ENCODE data around the gene TEKT2. TPM values are rescaled to one million over a fixed set of nuclear protein-coding genes. Genes with fewer than 3 reads are reported as not detected.

TEKT2 gene
- total RNA-seq, 1 experiment from 2014 or later: not detected

- DNase-seq (ENCODE audit: low read depth): no peak
Observed at GRCh38 chr1:36087233-36088123, 3.6 kb downstream of the TEKT2 start.

GRCh38 chr1:36088265-36088576 lies 4.3 kb downstream of the TEKT2 start:
- no peak for DNase-seq (ENCODE audit: low read depth)

GRCh38 chr1:36088577-36089392 lies 4.9 kb downstream of the TEKT2 start, which contains the start of gene ADPRS:
ADPRS (plus strand) TSS chr1:36088892; CDS start chr1:36088905, 13 bp downstream.
- peak; percentile 84 for DNase-seq (ENCODE audit: low read depth)

GRCh38 chr1:36089393-36090121 lies 5.7 kb downstream of the TEKT2 start:
- DNase-seq (ENCODE audit: low read depth): peak; percentile 37

- DNase-seq (ENCODE audit: low read depth): no peak
Observed at GRCh38 chr1:36091141-36091540, 7.2 kb downstream of the TEKT2 start.

GRCh38 chr1:36091698-36092097 lies 7.8 kb downstream of the TEKT2 start:
- no peak for DNase-seq (ENCODE audit: low read depth)

- DNase-seq (ENCODE audit: low read depth): no peak
Observed at GRCh38 chr1:36092166-36092797, 8.4 kb downstream of the TEKT2 start.

- no peak for DNase-seq (ENCODE audit: low read depth)
Observed at GRCh38 chr1:36092798-36093185, 8.9 kb downstream of the TEKT2 start.

DNA sequence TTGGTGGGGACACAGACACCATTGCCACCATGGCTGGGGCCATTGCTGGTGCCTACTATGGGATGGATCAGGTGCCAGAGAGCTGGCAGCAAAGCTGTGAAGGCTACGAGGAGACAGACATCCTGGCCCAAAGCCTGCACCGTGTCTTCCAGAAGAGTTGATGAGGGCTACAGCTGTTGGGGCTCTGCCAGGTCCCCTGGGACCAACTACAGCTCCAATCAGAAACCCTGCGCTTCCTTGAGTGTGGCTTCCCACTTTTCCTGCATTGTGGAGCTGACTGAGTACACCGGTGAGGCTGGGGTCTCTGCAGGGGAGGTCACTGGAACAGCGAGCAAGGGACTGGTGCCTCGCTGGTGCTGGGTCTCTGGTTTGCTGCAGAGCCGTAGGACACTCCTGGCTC lies 9.3 kb downstream of the TEKT2 start:
- DNase-seq (ENCODE audit: low read depth): no peak

DNA sequence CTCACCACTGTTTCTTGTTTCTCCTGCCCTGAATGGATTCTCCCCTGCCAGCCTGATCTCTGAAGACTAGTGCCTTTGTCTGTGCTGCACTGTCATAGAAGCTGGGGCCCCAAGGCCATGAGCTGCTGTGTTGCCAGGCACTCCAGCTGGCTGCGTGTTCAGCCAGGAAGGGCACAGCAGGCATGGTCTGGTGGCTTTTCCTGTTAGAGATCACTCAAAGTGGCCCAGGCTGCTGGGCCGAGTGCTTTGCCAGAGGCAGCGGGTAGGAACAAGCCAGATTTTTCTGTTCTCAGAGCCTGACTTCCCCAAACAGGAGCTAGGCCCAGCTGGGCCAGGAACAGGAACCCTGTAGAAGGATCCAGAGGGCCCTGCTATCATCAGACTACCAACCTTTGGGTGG lies 10.0 kb downstream of the TEKT2 start:
- DNase-seq (ENCODE audit: low read depth): no peak

- no peak for DNase-seq (ENCODE audit: low read depth)
Observed at GRCh38 chr1:36094621-36095061, 10.7 kb downstream of the TEKT2 start.

DNA sequence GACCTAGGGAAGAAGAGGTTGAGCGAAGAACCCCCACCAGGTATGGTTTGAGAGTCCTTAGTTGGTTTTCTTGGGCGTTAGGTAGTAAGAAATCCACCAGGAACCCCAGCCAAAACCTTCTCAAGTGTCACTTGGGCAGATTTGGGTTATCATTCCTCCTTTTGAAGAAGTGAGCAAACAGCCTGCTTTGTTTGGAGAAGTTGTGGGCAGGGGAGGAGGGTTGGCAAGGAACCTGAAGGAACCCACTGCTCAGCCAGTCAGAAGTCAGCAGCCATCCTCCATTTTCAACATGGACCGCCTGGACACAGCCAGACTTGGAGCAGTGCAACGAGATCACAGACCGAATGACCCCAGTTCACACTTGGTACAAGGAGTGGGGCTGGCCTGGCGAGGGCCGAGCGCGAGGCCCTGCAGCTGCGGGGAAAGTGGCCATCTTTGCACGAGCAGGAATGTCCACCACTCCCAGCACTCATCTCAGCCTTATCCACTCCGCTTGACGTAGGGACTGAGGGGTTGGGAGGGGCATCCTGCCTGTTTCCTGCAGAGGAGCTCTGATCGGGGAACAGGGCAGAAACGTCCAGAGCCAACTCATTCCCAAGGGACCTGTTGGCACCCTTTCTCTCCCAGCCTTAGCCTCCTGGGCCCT lies 12.0 kb downstream of the TEKT2 start:
- no peak for DNase-seq (ENCODE audit: low read depth)

DNA sequence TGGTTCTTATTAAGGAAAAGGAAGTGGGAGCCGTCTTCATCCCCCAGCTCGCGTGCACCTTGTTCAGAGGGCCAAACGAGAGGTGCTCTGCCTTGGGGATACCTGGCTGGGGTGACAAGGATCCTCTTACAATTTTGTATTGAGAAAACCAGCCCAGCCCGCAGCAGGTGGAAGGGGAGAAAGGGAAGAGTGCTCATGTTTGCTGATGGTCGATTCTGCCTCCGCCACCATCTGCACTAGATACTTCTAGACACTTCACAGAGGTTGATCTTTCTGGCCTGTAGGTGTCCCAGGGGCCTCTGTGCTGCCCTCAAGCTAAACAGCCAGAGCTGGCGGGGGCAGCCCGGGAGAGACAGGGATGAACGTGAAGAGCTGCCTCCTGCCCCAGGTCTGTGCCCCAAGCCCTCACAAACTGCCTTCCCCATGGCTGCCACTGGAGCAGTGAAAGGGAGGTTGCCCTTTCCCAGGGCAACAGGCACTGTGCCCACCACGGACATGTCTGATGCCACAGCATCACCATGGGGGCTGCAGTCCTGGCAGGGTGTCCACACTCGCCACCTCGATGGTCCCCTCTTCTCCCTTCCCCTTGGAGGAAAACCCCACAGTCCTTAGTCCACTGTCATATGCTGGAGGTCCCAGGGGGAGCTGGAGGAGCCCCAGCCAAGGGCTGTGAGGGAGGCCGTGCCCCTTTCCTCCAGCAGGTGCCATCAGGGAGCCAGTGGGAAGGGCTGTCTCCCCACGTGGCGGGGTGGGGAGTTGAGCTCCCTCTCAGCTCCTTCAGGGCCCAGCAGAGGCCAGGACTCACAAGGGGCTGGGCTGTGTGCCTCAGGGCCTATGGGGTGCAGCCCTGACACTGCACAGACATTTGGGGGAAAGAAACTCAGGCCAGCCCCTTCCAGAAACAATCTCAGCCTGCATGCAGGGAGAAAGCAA lies 12.9 kb downstream of the TEKT2 start:
- DNase-seq (ENCODE audit: low read depth): peak; percentile 46

DNA sequence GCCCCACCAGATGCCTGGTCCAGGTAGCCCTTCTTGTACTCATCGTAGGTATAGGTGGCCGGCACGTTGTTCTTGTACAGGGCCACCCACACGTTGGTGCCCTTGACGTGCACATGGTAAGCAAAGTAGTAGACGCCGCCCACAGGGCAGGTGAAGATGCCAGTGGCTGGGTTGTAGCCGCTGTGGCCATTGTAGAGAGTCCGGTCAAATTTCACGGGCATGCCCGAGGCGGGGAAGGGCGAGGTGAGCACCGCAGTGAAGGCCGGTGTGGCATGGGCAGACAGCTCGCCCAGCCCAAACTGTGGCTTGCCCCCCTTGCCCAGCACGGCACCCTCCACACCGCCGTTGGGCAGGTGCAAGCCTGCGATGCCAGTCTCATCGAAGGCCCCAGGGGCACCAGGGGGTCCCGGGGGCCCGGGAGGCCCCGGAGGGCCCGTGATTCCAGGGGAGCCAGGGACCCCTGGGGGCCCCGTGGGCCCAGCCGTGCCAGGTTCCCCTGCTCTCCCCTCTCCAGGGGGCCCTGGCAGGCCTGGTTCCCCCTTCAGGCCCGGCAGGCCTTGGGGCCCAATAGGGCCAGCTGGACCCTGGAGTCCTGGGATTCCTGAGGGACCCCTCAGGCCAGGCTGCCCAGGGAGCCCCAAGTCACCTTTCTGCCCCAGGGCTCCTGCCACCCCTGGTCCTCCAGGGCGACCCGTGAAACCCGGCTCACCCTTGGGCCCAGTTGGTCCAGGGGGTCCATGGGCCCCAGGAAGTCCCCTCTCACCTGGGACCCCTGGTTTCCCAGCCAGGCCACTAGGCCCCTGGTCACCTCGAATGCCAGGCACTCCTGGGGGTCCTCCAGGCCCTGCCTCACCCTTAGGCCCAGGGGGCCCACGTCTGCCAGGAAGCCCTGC lies 14.0 kb downstream of the TEKT2 start:
- no peak for DNase-seq (ENCODE audit: low read depth)

DNA sequence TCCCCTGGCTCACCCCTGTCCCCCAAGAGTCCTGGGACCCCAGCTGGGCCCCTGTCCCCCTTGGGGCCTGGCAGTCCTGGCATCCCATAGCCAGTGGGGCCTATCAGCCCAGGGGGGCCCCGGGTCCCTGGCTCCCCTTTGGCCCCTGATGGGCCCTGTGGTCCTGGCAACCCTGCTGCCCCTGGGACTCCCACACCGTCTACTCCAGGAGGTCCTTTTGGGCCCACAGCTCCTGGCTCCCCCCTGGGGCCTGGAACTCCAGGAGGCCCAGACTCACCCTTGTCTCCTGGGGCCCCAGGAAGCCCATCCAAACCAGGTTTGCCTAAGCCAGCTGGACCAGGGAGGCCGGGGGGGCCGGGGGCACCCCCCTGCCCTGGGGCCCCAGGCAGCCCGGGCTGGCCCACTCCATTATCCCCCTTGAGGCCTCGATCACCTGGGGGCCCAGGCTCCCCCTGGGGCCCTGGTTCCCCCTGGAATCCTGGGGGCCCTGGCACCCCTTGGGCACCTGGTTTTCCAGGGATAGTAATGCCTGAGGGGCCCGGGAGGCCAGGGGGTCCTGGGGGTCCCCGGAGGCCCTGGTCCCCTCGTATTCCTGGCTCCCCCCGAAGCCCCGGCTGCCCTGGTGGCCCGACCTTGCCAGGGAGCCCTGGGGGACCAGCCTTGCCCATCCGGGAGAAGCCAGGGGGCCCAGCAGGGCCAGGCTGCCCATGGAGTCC lies 14.9 kb downstream of the TEKT2 start:
- DNase-seq (ENCODE audit: low read depth): no peak

- DNase-seq (ENCODE audit: low read depth): peak; percentile 78
Observed at GRCh38 chr1:36099681-36100341, 15.9 kb downstream of the TEKT2 start.

GRCh38 chr1:36100376-36100775 lies 16.5 kb downstream of the TEKT2 start:
- DNase-seq (ENCODE audit: low read depth): no peak

DNA sequence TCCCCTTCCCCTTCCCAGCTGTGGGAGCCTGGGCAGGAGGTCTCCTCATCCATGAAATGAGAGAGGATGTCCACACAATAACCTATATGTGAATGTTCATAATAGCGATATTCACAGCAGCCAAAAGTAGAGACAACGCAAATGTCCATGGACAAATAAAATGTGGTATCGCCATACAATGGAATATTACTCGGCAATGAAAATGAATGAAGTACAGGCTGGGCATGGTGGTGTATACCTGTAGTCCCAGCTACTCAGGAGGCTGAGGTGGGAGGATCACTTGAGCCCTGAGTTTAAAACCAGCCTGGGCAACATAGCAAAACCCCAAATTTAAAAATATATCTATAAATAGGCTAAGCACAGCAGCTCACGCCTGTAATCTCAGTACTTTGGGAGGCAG lies 17.7 kb downstream of the TEKT2 start:
- no peak for DNase-seq (ENCODE audit: low read depth)

Data from M059J (cell line).